Activated naive CD4-positive, alpha-beta T cell treated with anti-CD3 and anti-CD28 coated beads for 36 hours (primary cell): ENCODE data around the gene EXD3. TPM values are rescaled to one million over a fixed set of nuclear protein-coding genes. Genes with fewer than 3 reads are reported as not detected.

Source experiments
- CTCF ChIA-PET: fragments of 350-600 bp; sonication (Branson Sonifier 250); formaldehyde crosslinking; loops from one replicate; lab custom pipeline; 2021; ENCODE audit warnings: antibody characterized with exemption; lab: Charles Lee
- DNase-seq: peaks from one replicate; pipeline ENCODE4 v3.0.0-alpha.2; 2020
- H3K27ac Mint-ChIP-seq: one replicate; pipeline ENCODE4 v1.8.0; 2021; ENCODE audit warnings: mild to moderate bottlenecking, mixed read lengths
- H3K27me3 Mint-ChIP-seq: one replicate; pipeline ENCODE4 v1.8.0; 2021; ENCODE audit warnings: low read depth, mixed read lengths
- H3K36me3 Mint-ChIP-seq: one replicate; pipeline ENCODE4 v1.8.0; 2021; ENCODE audit warnings: low read depth, mixed read lengths
- H3K4me1 Mint-ChIP-seq: one replicate; pipeline ENCODE4 v1.8.0; 2021; ENCODE audit warnings: low read depth, mixed read lengths
- H3K4me3 Mint-ChIP-seq: one replicate; pipeline ENCODE4 v1.8.0; 2021; ENCODE audit warnings: mild to moderate bottlenecking, moderate library complexity, mixed read lengths
- H3K9me3 Mint-ChIP-seq: one replicate; pipeline ENCODE4 v1.8.0; 2021; ENCODE audit warnings: mixed read lengths
- intact Hi-C: fragments of 100-400 bp; cut with micrococcal nuclease; formaldehyde crosslinking; loops from one replicate; pipeline ENCODE4 v1.15.1; 2023
- total RNA-seq, 2 experiments: library from RNA; stranded (reverse); gene quantifications; one replicate each; pipeline ENCODE4 v1.2.3, GENCODE V29; 2021

EXD3 gene
- total RNA-seq, 2 experiments from 2014 or later, result 11.2 to 12.7 TPM

DNA sequence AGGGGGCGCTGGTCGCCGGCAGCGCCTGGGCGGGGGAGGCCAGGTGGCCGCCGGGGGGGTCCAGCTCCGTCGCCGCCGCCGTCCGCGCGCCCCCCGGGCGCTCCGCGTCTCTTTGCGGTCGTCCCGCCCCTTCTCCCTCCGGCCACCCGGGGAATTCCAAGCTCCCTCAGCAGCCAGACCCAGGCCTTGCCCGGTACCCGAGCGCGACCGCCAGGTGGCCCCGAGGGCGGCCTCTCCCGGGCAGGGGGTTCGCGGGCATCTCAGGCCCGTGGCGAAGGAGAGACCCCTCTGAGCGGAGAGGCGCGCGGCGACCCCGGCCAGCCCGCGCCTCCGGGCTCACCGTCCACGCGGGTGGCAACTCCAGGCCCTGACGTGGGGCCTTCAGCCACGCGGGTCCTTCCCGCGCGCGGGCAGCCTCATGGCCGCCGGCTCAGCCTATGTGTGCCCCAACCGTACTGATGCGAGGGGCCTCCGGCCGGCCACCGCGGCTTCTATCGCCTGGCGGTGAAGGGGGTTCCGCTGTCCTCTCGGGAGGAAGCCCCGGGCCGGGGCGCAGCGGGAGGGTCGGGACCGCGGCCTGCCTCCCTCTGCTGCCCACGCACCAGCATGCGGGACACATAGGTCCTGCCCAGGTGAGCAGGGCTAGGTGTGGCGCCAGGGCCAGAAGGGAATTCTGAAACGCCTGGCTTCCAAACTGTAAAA lies 120.4 kb downstream of the EXD3 start:
- intact Hi-C loops, result loop anchor here (1.0 to 5.0 kb wide), 2 partner anchors 105 to 235 kb away; no protein-coding TSS in a partner anchor
- Mint-ChIP-seq H3K27me3 (peaks cover 11% of the 10 kb centered on the region), H3K4me1 (peaks cover 11% of the 10 kb centered on the region), H3K4me3 (no peak overlapping the region), H3K27ac (no peak overlapping the region), H3K9me3 (no peaks in the 10 kb centered on the region), H3K36me3 (no peaks in the 10 kb centered on the region)
- CTCF ChIA-PET, result interaction anchor here (0.9 to 1.6 kb wide), 8 partner anchors 14 to 141 kb away, joined by 3 to 8 read pairs (median 4); partner anchors contain the start of genes EXD3 and NOXA1
- no peak for DNase-seq

GRCh38 chr9:137302118-137302448 lies 120.9 kb downstream of the EXD3 start, which contains the start of gene NRARP:
NRARP (minus strand) TSS chr9:137302271; CDS start chr9:137301928, 343 bp downstream.
- peak; percentile 93 for DNase-seq
- Mint-ChIP-seq H3K9me3 (no peaks in the 10 kb centered on the region), H3K27me3 (peaks cover 15% of the 10 kb centered on the region), H3K36me3 (no peaks in the 10 kb centered on the region), H3K4me1 (peaks cover 11% of the 10 kb centered on the region), H3K4me3 (peak within 1 kb of the TSS; percentile 73), H3K27ac (no peak within 1 kb of the TSS)
- intact Hi-C loops, result loop anchor here (1.0 to 5.0 kb wide), 2 partner anchors 105 to 235 kb away; no protein-coding TSS in a partner anchor
- CTCF ChIA-PET, result interaction anchor here (0.6 to 1.6 kb wide), 9 partner anchors 15 to 142 kb away, joined by 3 to 8 read pairs (median 5); partner anchors contain the start of genes EXD3 and NOXA1

DNA sequence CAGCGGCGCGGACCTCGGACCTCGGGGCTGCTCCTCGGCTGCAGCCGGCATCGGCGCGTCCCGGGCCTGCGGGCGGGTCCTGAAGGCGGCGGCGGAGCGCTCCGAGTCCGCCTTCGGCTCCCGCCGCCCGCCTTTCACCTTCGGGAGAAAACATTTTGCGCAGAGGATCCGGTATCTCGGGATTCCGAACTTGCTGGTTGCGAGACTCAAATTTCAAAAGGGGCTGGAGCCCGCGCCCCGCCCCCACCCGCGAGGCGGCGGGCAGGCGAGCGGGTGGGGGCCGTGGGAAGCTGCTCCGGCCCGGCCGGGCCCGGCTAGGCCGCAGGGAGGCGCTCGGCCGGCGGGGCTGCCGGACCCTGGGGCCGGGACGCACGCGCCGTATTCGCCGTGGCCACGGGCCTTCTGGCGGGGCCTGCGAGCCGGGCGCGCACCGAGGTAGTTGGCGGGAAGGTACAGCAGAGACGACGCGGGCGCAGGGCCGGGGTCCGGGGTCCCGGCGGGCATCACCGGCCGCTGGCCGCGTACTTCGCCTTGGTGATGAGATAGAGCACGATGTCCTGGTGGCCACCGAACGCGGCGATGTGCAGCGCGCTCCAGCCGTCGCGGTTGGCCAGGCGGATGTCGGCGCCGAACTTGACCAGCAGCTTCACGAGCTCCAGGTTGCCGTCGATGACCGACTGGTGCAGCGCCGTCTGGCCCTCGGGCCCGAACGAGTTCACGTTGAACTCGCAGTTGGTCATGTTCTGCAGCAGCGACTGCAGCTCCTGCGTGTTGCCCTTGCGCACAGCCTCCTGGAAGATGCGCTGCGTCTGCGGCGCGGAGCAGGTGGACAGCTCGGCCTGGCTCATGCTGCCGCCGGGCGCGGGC lies 121.6 kb downstream of the EXD3 start:
- peak overlapping the region; percentile 73 for H3K4me3 Mint-ChIP-seq
- no peaks in the 10 kb centered on the region for H3K36me3 Mint-ChIP-seq
- intact Hi-C loops, result loop anchor here (5.0 kb wide), 1 partner anchor 236 kb away; no protein-coding TSS in a partner anchor
- no peaks in the 10 kb centered on the region for H3K9me3 Mint-ChIP-seq
- CTCF ChIA-PET, result interaction anchor here (0.6 to 1.6 kb wide), 7 partner anchors 15 to 142 kb away, joined by 3 to 8 read pairs (median 5); partner anchors contain the start of genes EXD3 and NOXA1
- no peak overlapping the region for H3K27ac Mint-ChIP-seq
- DNase-seq, result no peak
- peaks cover 13% of the 10 kb centered on the region for H3K4me1 Mint-ChIP-seq
- peaks cover 21% of the 10 kb centered on the region for H3K27me3 Mint-ChIP-seq

GRCh38 chr9:137300567-137301080 lies 122.3 kb downstream of the EXD3 start:
- CTCF ChIA-PET, result no interaction called here
- Mint-ChIP-seq H3K27ac (no peak overlapping the region), H3K27me3 (peaks cover 21% of the 10 kb centered on the region), H3K4me1 (peaks cover 12% of the 10 kb centered on the region), H3K4me3 (peak overlapping the region; percentile 73), H3K9me3 (no peaks in the 10 kb centered on the region), H3K36me3 (no peaks in the 10 kb centered on the region)
- intact Hi-C loops, result loop anchor here (5.0 kb wide), 1 partner anchor 237 kb away; no protein-coding TSS in a partner anchor
- no peak for DNase-seq

- intact Hi-C loops, result loop anchor here (5.0 kb wide), 1 partner anchor 237 kb away; no protein-coding TSS in a partner anchor
- peaks cover 7% of the 10 kb centered on the region for H3K4me1 Mint-ChIP-seq
- peak overlapping the region; percentile 41 for H3K4me3 Mint-ChIP-seq
- CTCF ChIA-PET, result no interaction called here
- no peak for DNase-seq
- H3K27ac Mint-ChIP-seq, result no peak overlapping the region
- no peaks in the 10 kb centered on the region for H3K9me3 Mint-ChIP-seq
- no peaks in the 10 kb centered on the region for H3K36me3 Mint-ChIP-seq
- H3K27me3 Mint-ChIP-seq, result peaks cover 21% of the 10 kb centered on the region
These were observed 123.0 kb downstream of the EXD3 start for GRCh38 chr9:137299938-137300337.

DNA sequence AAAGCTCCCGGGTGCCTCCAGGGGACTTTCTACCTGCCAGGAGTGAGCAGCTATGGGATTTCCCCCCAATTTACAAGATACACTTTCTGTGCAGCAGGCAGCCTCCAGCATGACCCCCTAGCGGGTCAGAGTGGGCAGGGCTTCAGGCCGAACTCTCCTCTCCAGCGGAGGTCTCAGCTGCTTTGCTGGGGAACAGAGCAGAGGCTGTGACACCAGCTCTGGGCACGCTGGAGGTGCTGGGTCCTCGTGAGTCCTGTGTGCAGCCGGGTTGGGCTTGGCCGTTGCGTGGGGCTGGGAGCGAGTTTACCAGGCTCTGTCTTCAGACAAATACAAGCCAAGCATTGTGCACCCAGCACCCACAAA lies 123.8 kb downstream of the EXD3 start:
- Mint-ChIP-seq H3K4me1 (peaks cover 11% of the 10 kb centered on the region), H3K27ac (no peak overlapping the region), H3K27me3 (peaks cover 26% of the 10 kb centered on the region), H3K4me3 (no peak overlapping the region), H3K36me3 (no peaks in the 10 kb centered on the region), H3K9me3 (peaks cover 1% of the 10 kb centered on the region)
- intact Hi-C loops, result no loop called here
- CTCF ChIA-PET, result no interaction called here
- no peak for DNase-seq

DNA sequence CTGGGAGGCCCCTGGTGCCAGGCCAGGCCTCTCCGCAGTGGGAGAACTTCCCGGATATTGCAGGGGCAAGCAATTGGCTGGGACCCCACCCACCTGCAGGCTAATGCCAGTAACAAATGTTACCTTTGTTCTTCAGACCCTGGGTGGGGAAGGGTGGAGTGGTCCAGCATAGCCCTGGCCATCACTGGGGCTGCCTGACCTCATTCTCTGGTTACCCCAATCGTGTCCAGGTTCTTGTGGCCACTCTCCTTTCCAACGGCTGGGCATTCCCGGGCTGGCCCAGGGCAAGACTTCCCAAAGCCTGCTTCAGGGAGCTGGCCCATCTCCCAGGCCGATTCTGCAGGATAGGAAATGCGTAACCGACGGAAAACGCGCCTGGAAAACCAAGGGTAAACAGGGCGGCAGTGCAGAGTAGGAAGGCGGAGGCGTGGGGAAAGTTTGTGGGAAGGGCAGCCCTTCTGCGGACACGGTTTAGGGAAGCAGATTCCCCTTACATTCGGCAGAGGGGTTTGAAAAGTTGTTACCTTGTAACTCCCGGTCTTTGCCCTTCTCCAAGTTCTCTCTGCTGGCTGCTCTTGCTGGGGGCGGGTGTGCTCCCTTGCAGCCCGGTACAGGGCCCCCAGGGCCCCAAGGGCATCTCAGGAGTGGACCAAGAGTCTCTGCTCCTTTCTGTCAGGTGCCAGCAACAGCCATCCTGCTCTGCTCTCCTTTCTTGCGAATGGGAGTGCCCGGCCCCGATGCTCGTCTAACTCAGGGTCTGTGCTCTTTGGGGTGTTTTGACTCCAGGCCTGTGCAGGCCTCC lies 124.4 kb downstream of the EXD3 start:
- no peak for DNase-seq
- no peak overlapping the region for H3K27ac Mint-ChIP-seq
- intact Hi-C loops, result no loop called here
- no peaks in the 10 kb centered on the region for H3K36me3 Mint-ChIP-seq
- CTCF ChIA-PET, result no interaction called here
- H3K9me3 Mint-ChIP-seq, result peaks cover 1% of the 10 kb centered on the region
- H3K27me3 Mint-ChIP-seq, result peaks cover 31% of the 10 kb centered on the region
- H3K4me3 Mint-ChIP-seq, result no peak overlapping the region
- peaks cover 11% of the 10 kb centered on the region for H3K4me1 Mint-ChIP-seq

DNA sequence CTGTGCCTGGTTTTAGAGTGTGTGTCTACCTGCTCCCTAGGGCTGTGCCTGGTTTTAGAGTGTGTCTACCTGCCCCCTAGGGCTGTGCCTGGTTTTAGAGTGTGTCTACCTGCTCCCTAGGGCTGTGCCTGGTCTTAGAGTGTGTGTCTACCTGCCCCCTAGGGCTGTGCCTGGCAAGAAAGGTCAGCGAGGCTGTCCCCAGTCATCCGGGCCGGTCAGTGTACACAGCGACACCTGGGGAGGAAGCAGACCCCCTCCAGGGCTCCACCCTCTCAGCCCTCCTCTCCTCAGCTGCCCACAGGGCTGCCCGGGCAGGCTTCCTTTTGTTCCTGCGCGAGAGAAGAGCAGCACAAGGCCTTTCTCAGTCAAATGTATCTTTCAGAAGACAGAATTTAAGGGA lies 125.0 kb downstream of the EXD3 start:
- CTCF ChIA-PET, result no interaction called here
- no peaks in the 10 kb centered on the region for H3K36me3 Mint-ChIP-seq
- H3K27ac Mint-ChIP-seq, result no peak overlapping the region
- DNase-seq, result no peak
- H3K9me3 Mint-ChIP-seq, result peaks cover 1% of the 10 kb centered on the region
- intact Hi-C loops, result no loop called here
- H3K4me3 Mint-ChIP-seq, result no peak overlapping the region
- H3K27me3 Mint-ChIP-seq, result peaks cover 32% of the 10 kb centered on the region
- H3K4me1 Mint-ChIP-seq, result peaks cover 11% of the 10 kb centered on the region

GRCh38 chr9:137296670-137297664 lies 126.0 kb downstream of the EXD3 start:
- intact Hi-C loops, result no loop called here
- Mint-ChIP-seq H3K27ac (no peak overlapping the region), H3K4me1 (peaks cover 11% of the 10 kb centered on the region), H3K36me3 (no peaks in the 10 kb centered on the region), H3K4me3 (no peak overlapping the region), H3K27me3 (peaks cover 32% of the 10 kb centered on the region), H3K9me3 (peaks cover 1% of the 10 kb centered on the region)
- no peak for DNase-seq
- CTCF ChIA-PET, result no interaction called here

DNA sequence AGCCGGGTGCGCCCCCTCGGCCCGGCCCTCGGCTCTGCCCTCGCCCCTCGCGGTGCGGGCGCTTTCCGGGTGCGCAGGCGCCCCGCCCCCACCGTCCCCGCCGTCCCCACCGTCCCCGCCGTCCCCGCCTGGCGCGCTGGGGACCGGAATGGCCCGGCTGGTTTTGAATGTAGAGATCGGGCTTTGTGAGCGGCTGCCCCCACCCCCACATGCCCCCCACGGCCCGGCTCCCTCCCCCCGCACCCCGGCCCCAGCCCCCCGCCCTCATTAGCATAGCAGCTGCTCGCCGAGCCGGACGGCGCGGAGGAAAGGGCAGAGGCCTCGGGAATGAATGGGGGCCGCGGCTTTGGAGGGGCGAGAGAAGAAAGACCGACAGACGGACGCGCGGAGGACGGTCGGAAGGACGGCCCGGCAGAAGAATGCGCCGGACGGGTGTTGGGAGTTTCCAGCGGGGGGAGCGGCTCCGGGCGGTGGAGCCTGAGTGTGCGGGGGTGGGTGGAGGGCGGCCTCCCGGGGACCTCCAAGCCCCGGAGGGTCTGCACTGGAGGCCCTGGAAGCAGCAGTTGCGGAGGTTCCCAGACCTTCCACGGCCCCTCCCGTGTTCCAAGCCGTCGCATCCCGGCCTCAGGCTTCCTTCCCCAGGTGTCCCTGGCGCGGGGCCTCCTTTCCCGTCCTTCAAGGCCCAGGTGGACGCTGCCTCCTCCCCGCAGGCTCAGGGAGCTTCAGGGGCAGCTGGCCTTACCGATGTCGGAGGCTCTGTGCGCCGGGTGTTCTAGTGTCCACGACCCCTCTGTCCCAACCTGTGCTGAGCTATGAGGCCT lies 126.9 kb downstream of the EXD3 start:
- CTCF ChIA-PET, result no interaction called here
- Mint-ChIP-seq H3K9me3 (peaks cover 1% of the 10 kb centered on the region), H3K27ac (no peak overlapping the region), H3K27me3 (peaks cover 32% of the 10 kb centered on the region), H3K36me3 (no peaks in the 10 kb centered on the region), H3K4me1 (peaks cover 11% of the 10 kb centered on the region), H3K4me3 (peak overlapping the region; percentile 27)
- no peak for DNase-seq
- intact Hi-C loops, result no loop called here
